ENCODE data around the gene TMEM121B.

Gene TMEM121B

GRCh38 chr22:17137861-17138425 is 16.8 kb upstream of the TMEM121B start:
- no peak for DNase-seq

GRCh38 chr22:17137170-17137569 is 16.0 kb upstream of the TMEM121B start:
- DNase-seq: no peak

GRCh38 chr22:17135153-17135760 is 14.1 kb upstream of the TMEM121B start:
- no peak for DNase-seq

GRCh38 chr22:17133137-17133536 is 12.0 kb upstream of the TMEM121B start:
- DNase-seq: no peak

- DNase-seq: no peak
Observed at GRCh38 chr22:17132112-17132511, 11.0 kb upstream of the TMEM121B start.

GRCh38 chr22:17131686-17132085 is 10.5 kb upstream of the TMEM121B start:
- no peak for DNase-seq

- no peak for DNase-seq
Observed at GRCh38 chr22:17130199-17130598, 9.0 kb upstream of the TMEM121B start.

- no peak for DNase-seq
Observed at GRCh38 chr22:17120711-17121232, 388 bp downstream of the TMEM121B start.

- DNase-seq: no peak
Observed at GRCh38 chr22:17120281-17120680, 879 bp downstream of the TMEM121B start.

- DNase-seq: no peak
Observed at GRCh38 chr22:17119481-17120202, 1.5 kb downstream of the TMEM121B start.

- DNase-seq: no peak
Observed at GRCh38 chr22:17118342-17118741, 2.8 kb downstream of the TMEM121B start.

- DNase-seq: no peak
Observed at GRCh38 chr22:17117890-17118289, 3.3 kb downstream of the TMEM121B start.

- DNase-seq: no peak
Observed at GRCh38 chr22:17117400-17117799, 3.8 kb downstream of the TMEM121B start.

GRCh38 chr22:17116572-17117330 is 4.4 kb downstream of the TMEM121B start:
- no peak for DNase-seq

GRCh38 chr22:17115945-17116565 is 5.1 kb downstream of the TMEM121B start:
- DNase-seq: no peak

- no peak for DNase-seq
Observed at GRCh38 chr22:17115236-17115635, 5.9 kb downstream of the TMEM121B start.

- no peak for DNase-seq
Observed at GRCh38 chr22:17114898-17115235, 6.3 kb downstream of the TMEM121B start.

- DNase-seq: no peak
Observed at GRCh38 chr22:17114173-17114897, 6.8 kb downstream of the TMEM121B start.

- DNase-seq: no peak
Observed at GRCh38 chr22:17113600-17113999, 7.6 kb downstream of the TMEM121B start.

- DNase-seq: no peak
Observed at GRCh38 chr22:17112491-17113042, 8.6 kb downstream of the TMEM121B start.

GRCh38 chr22:17110791-17111550 is 10.2 kb downstream of the TMEM121B start:
- DNase-seq: no peak

Data from NCI-H526 treated with DMSO at 0.1 percent for 48 hours (cell line).